IMR-90 (cell line): ENCODE data around the gene ATP1A3. TPM values are rescaled to one million over a fixed set of nuclear protein-coding genes. Genes with fewer than 3 reads are reported as not detected.

ENCODE experiments used
- ATAC-seq: fragments of 200-7000 bp; cut with Tn5 transposase; 2 replicates; pipeline ENCODE4 v1.9.1; 2020; ENCODE audit warnings: low read depth, mild to moderate bottlenecking, moderate library complexity
- BruUV-seq: library from RNA; stranded (reverse); fragments of 400-500 nt; replicated peaks from 2 replicates; lab custom pipeline; 2021; lab: Mats Ljungman, UMichigan
- CTCF ChIA-PET: fragments of 300-600 bp; formaldehyde crosslinking; extraction: SDS; loops from one replicate; lab custom pipeline; 2021; ENCODE audit warnings: antibody characterized with exemption; lab: Yijun Ruan, JAX
- POLR2A ChIA-PET: fragments of 300-600 bp; sonication (Branson Sonifier 250); formaldehyde crosslinking; loops from one replicate; lab custom pipeline; 2022; ENCODE audit warnings: antibody characterized with exemption; ENCODE audit not compliant: unreplicated experiment; lab: Charles Lee
- DNase-seq: peaks from one replicate; pipeline ENCODE4 v3.0.0; 2013
- H2AFZ ChIP-seq: replicated peaks from 2 replicates; pipeline ENCODE3; 2013; ENCODE audit warnings: low read length, mild to moderate bottlenecking; ENCODE audit not compliant: poor library complexity
- H2AK5ac ChIP-seq: 2 replicates; pipeline ENCODE4 v1.6.1; 2013; ENCODE audit warnings: low read depth, low read length, inconsistent platforms
- H2AK9ac ChIP-seq: replicated peaks from 2 replicates; pipeline ENCODE3; 2013; ENCODE audit warnings: mild to moderate bottlenecking, low read depth, low read length, moderate library complexity; ENCODE audit not compliant: poor library complexity
- H2BK120ac ChIP-seq: 2 replicates; pipeline ENCODE4 v1.6.1; 2013; ENCODE audit warnings: low read depth, low read length, inconsistent platforms
- H2BK15ac ChIP-seq: 3 replicates; pipeline ENCODE4 v1.6.1; 2013; ENCODE audit warnings: low read depth, low read length, inconsistent platforms
- H2BK20ac ChIP-seq: 2 replicates; pipeline ENCODE4 v1.6.1; 2013; ENCODE audit warnings: low read depth, mild to moderate bottlenecking, inconsistent platforms, low read length, moderate library complexity
- H2BK5ac ChIP-seq: 2 replicates; pipeline ENCODE4 v1.6.1; 2013; ENCODE audit warnings: mild to moderate bottlenecking, low read depth, low read length, inconsistent platforms; ENCODE audit not compliant: poor library complexity, severe bottlenecking
- H3K14ac ChIP-seq: replicated peaks from 2 replicates; pipeline ENCODE4 v1.6.1; 2013; ENCODE audit warnings: low read depth, low read length, inconsistent platforms
- H3K18ac ChIP-seq: 2 replicates; pipeline ENCODE4 v1.6.1; 2013; ENCODE audit warnings: low read depth, low read length, control low read depth
- H3K23ac ChIP-seq: 2 replicates; pipeline ENCODE4 v1.6.1; 2013; ENCODE audit warnings: low read depth, low read length, inconsistent platforms
- H3K27ac ChIP-seq: 2 replicates; pipeline ENCODE4 v1.5.1; 2013; ENCODE audit warnings: mild to moderate bottlenecking, control low read depth, low read length; ENCODE audit not compliant: insufficient read depth
- H3K27me3 ChIP-seq: 2 replicates; pipeline ENCODE4 v1.6.1; 2013; ENCODE audit warnings: low read length; ENCODE audit not compliant: control insufficient read depth, insufficient read depth
- H3K36me3 ChIP-seq: 2 replicates; pipeline ENCODE4 v1.6.1; 2013; ENCODE audit warnings: low read length, mixed read lengths; ENCODE audit not compliant: control insufficient read depth, insufficient read depth
- H3K4ac ChIP-seq: 2 replicates; pipeline ENCODE4 v1.6.1; 2013; ENCODE audit warnings: low read depth, low read length, inconsistent platforms
- H3K4me1 ChIP-seq: 2 replicates; pipeline ENCODE4 v1.6.1; 2013; ENCODE audit warnings: low read length, mixed read lengths; ENCODE audit not compliant: control insufficient read depth, insufficient read depth
- H3K4me2 ChIP-seq: 2 replicates; pipeline ENCODE4 v1.6.1; 2013; ENCODE audit warnings: low read depth, mild to moderate bottlenecking, control low read depth, low read length, moderate library complexity
- H3K4me3 ChIP-seq: 2 replicates; pipeline ENCODE4 v1.5.1; 2013; ENCODE audit warnings: low read depth, mild to moderate bottlenecking, control low read depth, low read length, moderate library complexity; ENCODE audit not compliant: insufficient read depth
- H3K56ac ChIP-seq: 2 replicates; pipeline ENCODE4 v1.6.1; 2013; ENCODE audit warnings: low read length, inconsistent platforms; ENCODE audit not compliant: insufficient read depth; ENCODE audit errors: extremely low read depth
- H3K79me1 ChIP-seq, 2 experiments: 2 replicates each; pipeline ENCODE4 v1.6.1; 2013; ENCODE audit warnings: low read length in 2 of 2, inconsistent platforms in 1 of 2, low read depth in 1 of 2
- H3K9ac ChIP-seq: 2 replicates; pipeline ENCODE4 v1.6.1; 2013; ENCODE audit warnings: low read depth, low read length, control low read depth
- H3K9me1 ChIP-seq: 2 replicates; pipeline ENCODE4 v1.6.1; 2013; ENCODE audit warnings: low read length, inconsistent platforms; ENCODE audit not compliant: insufficient read depth
- H3K9me3 ChIP-seq: 2 replicates; pipeline ENCODE4 v1.6.1; 2013; ENCODE audit warnings: low read length; ENCODE audit not compliant: control insufficient read depth, insufficient read depth
- H4K20me1 ChIP-seq: 2 replicates; pipeline ENCODE4 v1.6.1; 2013; ENCODE audit warnings: low read length, inconsistent platforms; ENCODE audit not compliant: insufficient read depth
- H4K5ac ChIP-seq: 2 replicates; pipeline ENCODE4 v1.6.1; 2013; ENCODE audit warnings: mild to moderate bottlenecking, low read depth, low read length, control low read depth
- H4K8ac ChIP-seq, 2 experiments: 2 replicates each; pipeline ENCODE4 v1.6.1; 2013; ENCODE audit warnings: low read depth in 2 of 2, low read length in 2 of 2, control low read depth in 1 of 2, inconsistent platforms in 1 of 2
- H4K91ac ChIP-seq: 2 replicates; pipeline ENCODE4 v1.6.1; 2013; ENCODE audit warnings: low read depth, low read length, inconsistent platforms; ENCODE audit not compliant: insufficient read depth
- BHLHE40 ChIP-seq: fragments of 150-350 bp; IDR thresholded peaks from 2 replicates; pipeline ENCODE4 v1.6.1; 2016; ENCODE audit warnings: mild to moderate bottlenecking, low read depth, low read length
- CEBPB ChIP-seq: IDR thresholded peaks from 2 replicates; pipeline ENCODE4 v1.6.1; 2012; ENCODE audit warnings: low read depth, low read length, improper control_type of control experiment
- CHD1 ChIP-seq: IDR thresholded peaks from 2 replicates; pipeline ENCODE4 v1.6.1; 2012; ENCODE audit warnings: low read depth, low read length, improper control_type of control experiment
- FOS ChIP-seq: fragments of 150-350 bp; IDR thresholded peaks from 2 replicates; pipeline ENCODE4 v1.6.1; 2016; ENCODE audit warnings: low read depth, low read length
- MAFK ChIP-seq: IDR thresholded peaks from 2 replicates; pipeline ENCODE4 v1.6.1; 2012; ENCODE audit warnings: low read depth, low read length, improper control_type of control experiment
- MAZ ChIP-seq: IDR thresholded peaks from 2 replicates; pipeline ENCODE4 v1.6.1; 2012; ENCODE audit warnings: low read depth, mild to moderate bottlenecking, low read length, improper control_type of control experiment, moderate library complexity, borderline replicate concordance
- MXI1 ChIP-seq: IDR thresholded peaks from 2 replicates; pipeline ENCODE4 v1.6.1; 2012; ENCODE audit warnings: low read depth, mild to moderate bottlenecking, low read length, moderate library complexity, borderline replicate concordance
- NFE2L2 ChIP-seq: fragments of 150-350 bp; IDR thresholded peaks from 2 replicates; pipeline ENCODE4 v1.6.1; 2016; ENCODE audit warnings: low read depth, mild to moderate bottlenecking, low read length
- POLR2A ChIP-seq: IDR thresholded peaks from 2 replicates; pipeline ENCODE4 v1.6.1; 2012; ENCODE audit warnings: mild to moderate bottlenecking, low read depth, low read length
- RAD21 ChIP-seq: IDR thresholded peaks from 2 replicates; pipeline ENCODE4 v1.6.1; 2012; ENCODE audit warnings: low read length, improper control_type of control experiment
- RCOR1 ChIP-seq: IDR thresholded peaks from 2 replicates; pipeline ENCODE4 v1.6.1; 2012; ENCODE audit warnings: mild to moderate bottlenecking, low read length, improper control_type of control experiment; ENCODE audit not compliant: insufficient replicate concordance
- RFX5 ChIP-seq: IDR thresholded peaks from 2 replicates; pipeline ENCODE4 v1.8.0; 2012; ENCODE audit warnings: low read depth, mild to moderate bottlenecking, low read length, moderate library complexity
- SMC3 ChIP-seq: fragments of 150-350 bp; IDR thresholded peaks from 2 replicates; pipeline ENCODE4 v1.6.1; 2016; ENCODE audit warnings: low read depth, mild to moderate bottlenecking, antibody characterized with exemption, low read length, moderate library complexity
- WGBS, 2 experiments: methylation state at CpG; one replicate each; pipeline versions ENCODE4 v1.1.5 to v1.1.7; 2013; ENCODE audit warnings: missing lambda C conversion rate in 2 of 2; ENCODE audit not compliant: insufficient read length in 1 of 2; ENCODE audit errors: extremely low coverage in 2 of 2; 5-methylcytosine and 5-hydroxymethylcytosine counted together
- dilution Hi-C: fragments of 300-500 bp; cut with HindIII; formaldehyde crosslinking; loops from one replicate; pipeline ENCODE4 v1.14.3; 2018; ENCODE audit warnings: low sequenced_read_pairs; ENCODE audit not compliant: unreplicated experiment
- in situ Hi-C: fragments of 300-500 bp; cut with MboI; formaldehyde crosslinking; loops from 3 replicates; pipeline ENCODE4 v1.14.3; 2019; ENCODE audit warnings: low sequenced_read_pairs, inconsistent platforms, mixed read lengths
- intact Hi-C: fragments of 100-400 bp; cut with micrococcal nuclease; formaldehyde crosslinking; loops from 2 replicates; pipeline ENCODE4 v1.10.0; 2022
- polyA plus RNA-seq, 3 experiments: library from polyadenylated mRNA; depleted of rRNA; stranded (reverse); fragments of >200 nt; gene quantifications; 2 replicates each; pipeline ENCODE4 v1.2.3, GENCODE V29; 2012; ENCODE audit warnings: low replicate concordance in 1 of 3
- total RNA-seq: library from RNA; depleted of rRNA; stranded (reverse); fragments of >200 nt; gene quantifications from 2 replicates; pipeline ENCODE4 v1.2.3, GENCODE V29; 2012
- TF ChIP-seq, protein P1 (sequence below): fragments of 150-350 bp; IDR thresholded peaks from 2 replicates; pipeline ENCODE4 v1.6.1; 2016; ENCODE audit warnings: low read depth, mild to moderate bottlenecking, low read length, moderate library complexity, borderline replicate concordance
- TF ChIP-seq, protein P2 (sequence below): conservative IDR thresholded peaks from 2 replicates; pipeline ENCODE4 v1.5.1; 2012; ENCODE audit warnings: mild to moderate bottlenecking, low read depth, low read length, improper control_type of control experiment
- TF ChIP-seq, protein P3 (sequence below): fragments of 150-350 bp; IDR thresholded peaks from 2 replicates; pipeline ENCODE4 v1.6.1; 2017; ENCODE audit warnings: mild to moderate bottlenecking, antibody characterized with exemption, low read length, low read depth

Gene ATP1A3
- total and polyA plus RNA-seq, 2 of the 4 experiments (the other 2 are of a cell fraction): under 0.01 to 0.12 TPM

DNA sequence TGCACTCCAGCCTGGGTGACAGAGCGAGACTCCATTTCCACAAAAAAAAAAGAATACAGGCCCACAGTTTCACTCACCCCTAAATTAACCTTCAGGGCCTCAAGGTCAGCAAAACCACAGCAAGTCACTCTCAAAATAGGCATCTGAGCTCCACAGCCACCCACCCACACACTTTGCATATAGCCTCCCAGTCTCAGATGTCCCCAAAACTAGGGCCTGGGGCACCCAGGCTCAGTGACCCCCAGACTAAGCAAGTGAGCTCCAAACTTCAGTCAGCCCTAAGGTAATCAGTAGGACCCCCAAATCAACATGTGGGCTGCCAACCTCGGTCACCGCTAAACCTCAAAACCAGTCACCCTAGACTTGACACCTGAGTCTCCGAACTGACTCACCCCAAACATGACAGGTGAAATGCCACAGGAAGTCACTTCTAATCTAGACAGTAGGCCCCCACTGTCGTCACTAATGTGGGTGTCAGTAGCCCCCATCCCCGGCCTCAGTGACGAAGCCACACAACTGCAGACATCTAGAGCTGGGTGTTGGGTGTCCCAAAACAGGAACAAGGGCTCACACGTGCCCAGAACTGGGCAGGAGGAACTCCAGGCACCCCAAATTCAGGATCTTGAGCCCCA lies 48.8 kb downstream of the ATP1A3 start:
- BruUV-seq: no TSS peak
- POLR2A ChIA-PET: interaction anchor here (0.7 kb wide), 1 partner anchor 44 kb away, joined by 7 read pairs; no protein-coding TSS in a partner anchor

More for the DNA sequence above, 48.8 kb downstream of the ATP1A3 start:
- in situ Hi-C loops: loop anchor here (5.0 kb wide), 1 partner anchor 63 kb away; the partner anchor contains the start of gene ARHGEF1
- Histone ChIP-seq H3K36me3 (no peaks in the 10 kb centered on the region), H3K4me2 (no peak overlapping the region), H3K79me1 (no peaks in the 10 kb centered on the region), H3K4me3 (no peak overlapping the region), H3K14ac (no peak overlapping the region), H2BK20ac (no peak overlapping the region), H4K20me1 (no peaks in the 10 kb centered on the region), H4K5ac (no peak overlapping the region), H3K4me1 (no peaks in the 10 kb centered on the region), H2BK15ac (no peak overlapping the region), H2BK120ac (no peak overlapping the region), H3K27me3 (peaks cover 8% of the 10 kb centered on the region), H2BK5ac (no peak overlapping the region), H2AFZ (no peak overlapping the region), H4K8ac (no peak overlapping the region), H3K18ac (no peak overlapping the region), H3K9me3 (no peaks in the 10 kb centered on the region), H3K9ac (no peak overlapping the region), H3K9me1 (no peaks in the 10 kb centered on the region), H4K91ac (no peak overlapping the region), H3K4ac (no peak overlapping the region), H2AK9ac (no peak overlapping the region), H2AK5ac (no peak overlapping the region), H3K27ac (no peak overlapping the region), H3K56ac (no peak overlapping the region), H3K23ac (no peak overlapping the region)
- dilution Hi-C loops: no loop called here
- no peak for DNase-seq
- CTCF ChIA-PET: no interaction called here
- no peak for ATAC-seq
- TF ChIP-seq, protein P1, sequence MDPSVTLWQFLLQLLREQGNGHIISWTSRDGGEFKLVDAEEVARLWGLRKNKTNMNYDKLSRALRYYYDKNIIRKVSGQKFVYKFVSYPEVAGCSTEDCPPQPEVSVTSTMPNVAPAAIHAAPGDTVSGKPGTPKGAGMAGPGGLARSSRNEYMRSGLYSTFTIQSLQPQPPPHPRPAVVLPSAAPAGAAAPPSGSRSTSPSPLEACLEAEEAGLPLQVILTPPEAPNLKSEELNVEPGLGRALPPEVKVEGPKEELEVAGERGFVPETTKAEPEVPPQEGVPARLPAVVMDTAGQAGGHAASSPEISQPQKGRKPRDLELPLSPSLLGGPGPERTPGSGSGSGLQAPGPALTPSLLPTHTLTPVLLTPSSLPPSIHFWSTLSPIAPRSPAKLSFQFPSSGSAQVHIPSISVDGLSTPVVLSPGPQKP: no peak
- TF ChIP-seq MAFK: no peak
- no peak for TF ChIP-seq CEBPB
- TF ChIP-seq BHLHE40: no peak
- no peak for TF ChIP-seq NFE2L2
- TF ChIP-seq RFX5: no peak
- TF ChIP-seq SMC3: no peak
- no peak for TF ChIP-seq FOS
- TF ChIP-seq CHD1: no peak
- TF ChIP-seq, protein P2, sequence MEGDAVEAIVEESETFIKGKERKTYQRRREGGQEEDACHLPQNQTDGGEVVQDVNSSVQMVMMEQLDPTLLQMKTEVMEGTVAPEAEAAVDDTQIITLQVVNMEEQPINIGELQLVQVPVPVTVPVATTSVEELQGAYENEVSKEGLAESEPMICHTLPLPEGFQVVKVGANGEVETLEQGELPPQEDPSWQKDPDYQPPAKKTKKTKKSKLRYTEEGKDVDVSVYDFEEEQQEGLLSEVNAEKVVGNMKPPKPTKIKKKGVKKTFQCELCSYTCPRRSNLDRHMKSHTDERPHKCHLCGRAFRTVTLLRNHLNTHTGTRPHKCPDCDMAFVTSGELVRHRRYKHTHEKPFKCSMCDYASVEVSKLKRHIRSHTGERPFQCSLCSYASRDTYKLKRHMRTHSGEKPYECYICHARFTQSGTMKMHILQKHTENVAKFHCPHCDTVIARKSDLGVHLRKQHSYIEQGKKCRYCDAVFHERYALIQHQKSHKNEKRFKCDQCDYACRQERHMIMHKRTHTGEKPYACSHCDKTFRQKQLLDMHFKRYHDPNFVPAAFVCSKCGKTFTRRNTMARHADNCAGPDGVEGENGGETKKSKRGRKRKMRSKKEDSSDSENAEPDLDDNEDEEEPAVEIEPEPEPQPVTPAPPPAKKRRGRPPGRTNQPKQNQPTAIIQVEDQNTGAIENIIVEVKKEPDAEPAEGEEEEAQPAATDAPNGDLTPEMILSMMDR: no peak
- no peak for TF ChIP-seq MXI1
- TF ChIP-seq RAD21: no peak
- TF ChIP-seq RCOR1: no peak
- TF ChIP-seq, protein P3, sequence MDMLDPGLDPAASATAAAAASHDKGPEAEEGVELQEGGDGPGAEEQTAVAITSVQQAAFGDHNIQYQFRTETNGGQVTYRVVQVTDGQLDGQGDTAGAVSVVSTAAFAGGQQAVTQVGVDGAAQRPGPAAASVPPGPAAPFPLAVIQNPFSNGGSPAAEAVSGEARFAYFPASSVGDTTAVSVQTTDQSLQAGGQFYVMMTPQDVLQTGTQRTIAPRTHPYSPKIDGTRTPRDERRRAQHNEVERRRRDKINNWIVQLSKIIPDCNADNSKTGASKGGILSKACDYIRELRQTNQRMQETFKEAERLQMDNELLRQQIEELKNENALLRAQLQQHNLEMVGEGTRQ: no peak
- TF ChIP-seq POLR2A: no peak
- TF ChIP-seq MAZ: no peak
- 69% methylated on average over 4 of the region's 8 CpGs; no CpG with 5 or more reads in 1 of the 2 experiments for WGBS, 2 experiments
- intact Hi-C loops: no loop called here
